GM10847 (cell line): ENCODE results near the gene ZNF736.

Experiments used
- POLR2A ChIP-seq: IDR thresholded peaks from 2 replicates; pipeline ENCODE4 v1.6.1; 2011; ENCODE audit not compliant: insufficient read length; ENCODE audit errors: extremely low read depth

ZNF736 gene

GRCh38 chr7:64313740-64314491, at the start of gene ZNF736:
Gene ZNF736, plus strand, starts transcription at chr7:64313961. Its CDS starts 190 bp downstream, at chr7:64314151.
- peak; percentile 49 for TF ChIP-seq POLR2A

- TF ChIP-seq POLR2A: no peak
These were observed 47.3 kb upstream of the ZNF736 start for GRCh38 chr7:64266341-64266919.

- TF ChIP-seq POLR2A: no peak
These were observed 36.1 kb upstream of the ZNF736 start for GRCh38 chr7:64277630-64278029.

GRCh38 chr7:64294701-64295420, 18.9 kb upstream of the ZNF736 start:
- no peak for TF ChIP-seq POLR2A

- no peak for TF ChIP-seq POLR2A
These were observed 12.9 kb upstream of the ZNF736 start for GRCh38 chr7:64300641-64301405.

- TF ChIP-seq POLR2A: peak; percentile 15
These were observed 6.3 kb upstream of the ZNF736 start for GRCh38 chr7:64307254-64308015.

GRCh38 chr7:64308016-64308270, 5.8 kb upstream of the ZNF736 start:
- TF ChIP-seq POLR2A: no peak

GRCh38 chr7:64310426-64310825, 3.3 kb upstream of the ZNF736 start:
- TF ChIP-seq POLR2A: no peak

- no peak for TF ChIP-seq POLR2A
These were observed 935 bp upstream of the ZNF736 start for GRCh38 chr7:64312826-64313225.

GRCh38 chr7:64314566-64314965, 805 bp downstream of the ZNF736 start:
- no peak for TF ChIP-seq POLR2A

- no peak for TF ChIP-seq POLR2A
These were observed 7.1 kb downstream of the ZNF736 start for GRCh38 chr7:64320547-64321513.

- no peak for TF ChIP-seq POLR2A
These were observed 45.8 kb downstream of the ZNF736 start for GRCh38 chr7:64359543-64359942.

GRCh38 chr7:64371116-64371515, 57.4 kb downstream of the ZNF736 start:
- no peak for TF ChIP-seq POLR2A

GRCh38 chr7:64373017-64373416, 59.3 kb downstream of the ZNF736 start:
- no peak for TF ChIP-seq POLR2A
